Measurements from ENCODE around the gene SLC52A3.

DNA sequence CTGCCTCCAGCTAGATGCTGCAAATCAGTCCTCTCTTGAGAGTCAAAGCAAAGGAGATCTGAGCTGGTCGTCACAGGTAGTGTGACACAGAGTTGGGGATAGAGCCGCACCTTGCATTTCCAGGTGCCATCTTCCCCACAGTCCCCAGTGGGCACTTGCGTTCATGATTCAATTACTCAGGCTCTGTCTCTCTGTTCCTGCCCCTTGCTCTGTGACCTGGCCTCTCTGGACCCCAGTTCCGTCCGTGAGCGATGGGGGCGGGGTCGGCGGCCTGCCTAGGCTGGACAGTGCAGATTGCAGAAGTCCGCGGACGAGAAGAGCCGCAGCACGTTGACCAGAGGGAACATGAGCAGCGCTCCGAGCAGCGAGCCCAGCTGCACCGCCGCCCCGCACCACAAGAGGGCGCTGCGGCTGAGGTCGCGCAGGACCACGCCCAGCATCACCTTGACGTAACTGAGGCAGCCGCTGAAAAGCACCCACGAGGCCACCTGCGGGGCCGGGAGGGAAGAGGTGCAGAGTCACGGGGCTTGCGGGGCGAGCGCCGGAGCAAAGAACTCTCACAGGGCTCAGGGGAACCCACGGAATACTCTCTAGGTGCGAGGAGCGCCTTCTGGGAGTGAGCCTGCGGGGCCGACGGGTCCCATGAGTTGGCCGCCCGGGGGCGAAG is 7.4 kb downstream of the SLC52A3 start:
- TF ChIP-seq EZH2 (IDR thresholded peaks at IDR 0.05; ENCODE audit: insufficient read depth, poor library complexity, severe bottlenecking) (no peak), EZH2phosphoT487 (IDR thresholded peaks at IDR 0.05; ENCODE audit: insufficient read depth, low read depth) (no peak)
